Measurements from ENCODE around the gene ACAP3.

- no peak for TF ChIP-seq CTCF (IDR thresholded peaks at IDR 0.05)
- TF ChIP-seq POLR2A (IDR thresholded peaks at IDR 0.05) = no peak
- no peak for TF ChIP-seq POLR2AphosphoS5 (IDR thresholded peaks at IDR 0.05)
Observed at GRCh38 chr1:1292851-1293250, 14.9 kb downstream of the ACAP3 start.

Data from sigmoid colon (tissue), 4 donors.